ENCODE results near the gene CYBA.

Gene CYBA

GRCh38 chr16:88642881-88643643 is 7.8 kb downstream of the CYBA start:
- no peak for DNase-seq

GRCh38 chr16:88640498-88641247 is 10.2 kb downstream of the CYBA start:
- no peak for DNase-seq

DNA sequence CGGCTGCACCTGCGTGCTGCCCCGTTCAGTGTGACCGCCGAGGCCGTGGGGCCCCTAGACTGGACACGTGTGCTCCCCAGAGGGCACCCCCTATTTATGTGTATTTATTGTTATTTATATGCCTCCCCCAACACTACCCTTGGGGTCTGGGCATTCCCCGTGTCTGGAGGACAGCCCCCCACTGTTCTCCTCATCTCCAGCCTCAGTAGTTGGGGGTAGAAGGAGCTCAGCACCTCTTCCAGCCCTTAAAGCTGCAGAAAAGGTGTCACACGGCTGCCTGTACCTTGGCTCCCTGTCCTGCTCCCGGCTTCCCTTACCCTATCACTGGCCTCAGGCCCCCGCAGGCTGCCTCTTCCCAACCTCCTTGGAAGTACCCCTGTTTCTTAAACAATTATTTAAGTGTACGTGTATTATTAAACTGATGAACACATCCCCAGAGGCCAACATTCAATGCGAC is 10.8 kb downstream of the CYBA start:
- no peak for DNase-seq

DNA sequence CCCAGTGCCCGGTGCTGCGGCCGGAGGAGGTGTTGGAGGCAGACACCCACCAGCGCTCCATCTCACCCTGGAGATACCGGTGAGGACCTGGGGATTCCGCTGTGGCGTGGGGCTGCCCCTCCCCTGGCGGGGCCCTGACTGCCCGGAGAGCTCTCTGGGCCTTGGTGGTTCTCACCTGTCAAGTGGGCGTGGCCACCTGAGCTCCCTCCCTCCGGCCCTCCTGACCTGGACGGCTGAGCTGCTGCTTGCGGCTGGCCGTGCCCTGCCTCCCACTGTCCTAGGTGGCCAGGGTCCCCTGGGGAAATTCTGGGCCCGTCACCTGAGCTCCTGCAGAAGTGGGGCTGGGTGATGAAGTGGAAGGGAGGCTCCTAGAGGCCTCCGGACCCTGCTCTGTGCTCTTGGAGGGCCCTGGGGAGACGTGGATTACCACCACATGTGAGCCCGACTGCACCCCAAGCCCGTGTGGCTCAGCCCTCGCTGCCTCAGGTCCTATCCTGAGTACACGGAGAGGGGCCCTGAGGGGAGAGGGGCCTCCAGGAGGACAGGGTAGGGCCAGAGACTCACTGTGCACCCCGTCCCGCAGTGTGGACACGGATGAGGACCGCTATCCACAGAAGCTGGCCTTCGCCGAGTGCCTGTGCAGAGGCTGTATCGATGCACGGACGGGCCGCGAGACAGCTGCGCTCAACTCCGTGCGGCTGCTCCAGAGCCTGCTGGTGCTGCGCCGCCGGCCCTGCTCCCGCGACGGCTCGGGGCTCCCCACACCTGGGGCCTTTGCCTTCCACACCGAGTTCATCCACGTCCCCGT is 11.4 kb downstream of the CYBA start:
- no peak for DNase-seq

DNA sequence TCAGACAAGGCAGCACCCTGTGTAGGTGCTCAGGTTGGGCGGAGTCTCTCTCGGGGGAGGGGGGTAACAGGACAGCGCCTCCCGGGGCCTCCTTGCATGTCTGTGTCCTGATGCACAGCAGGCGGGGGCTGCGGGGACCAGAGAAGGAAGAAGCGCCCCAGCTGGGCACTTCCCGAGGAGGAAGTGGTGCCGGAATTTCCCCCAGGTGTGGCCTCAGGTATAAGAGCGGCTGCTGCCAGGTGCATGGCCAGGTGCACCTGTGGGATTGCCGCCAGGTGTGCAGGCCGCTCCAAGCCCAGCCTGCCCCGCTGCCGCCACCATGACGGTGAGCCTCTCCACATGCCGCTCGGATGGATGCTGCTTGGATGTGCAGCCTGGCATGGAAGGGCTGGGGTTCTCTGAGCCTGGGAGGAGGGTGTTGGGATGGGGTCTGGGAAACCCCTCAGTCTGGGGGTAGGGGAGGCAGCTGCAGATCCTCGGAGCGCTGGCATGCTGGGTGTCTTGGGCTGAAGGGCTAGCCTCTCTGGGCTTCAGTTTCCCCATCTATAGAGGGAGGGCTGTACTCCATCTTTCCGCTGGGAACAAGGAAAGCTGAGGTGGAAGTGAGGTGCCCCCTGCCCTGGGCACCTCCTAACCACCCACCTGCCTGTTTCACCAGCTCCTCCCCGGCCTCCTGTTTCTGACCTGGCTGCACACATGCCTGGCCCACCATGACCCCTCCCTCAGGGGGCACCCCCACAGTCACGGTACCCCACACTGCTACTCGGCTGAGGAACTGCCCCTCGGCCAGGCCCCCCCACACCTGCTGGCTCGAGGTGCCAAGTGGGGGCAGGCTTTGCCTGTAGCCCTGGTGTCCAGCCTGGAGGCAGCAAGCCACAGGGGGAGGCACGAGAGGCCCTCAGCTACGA is 12.3 kb downstream of the CYBA start, which contains the start of gene IL17C:
IL17C (plus strand) TSS at position 250 of the 908 bp plus-strand sequence; CDS start at position 320, 70 bp downstream.
- no peak for DNase-seq

GRCh38 chr16:88636488-88637265 is 14.2 kb downstream of the CYBA start:
- no peak for DNase-seq

GRCh38 chr16:88635671-88636319 is 15.1 kb downstream of the CYBA start:
- no peak for DNase-seq

GRCh38 chr16:88634994-88635670 is 15.7 kb downstream of the CYBA start:
- no peak for DNase-seq

- no peak for DNase-seq
Measured at GRCh38 chr16:88634141-88634993, 16.5 kb downstream of the CYBA start.

DNA sequence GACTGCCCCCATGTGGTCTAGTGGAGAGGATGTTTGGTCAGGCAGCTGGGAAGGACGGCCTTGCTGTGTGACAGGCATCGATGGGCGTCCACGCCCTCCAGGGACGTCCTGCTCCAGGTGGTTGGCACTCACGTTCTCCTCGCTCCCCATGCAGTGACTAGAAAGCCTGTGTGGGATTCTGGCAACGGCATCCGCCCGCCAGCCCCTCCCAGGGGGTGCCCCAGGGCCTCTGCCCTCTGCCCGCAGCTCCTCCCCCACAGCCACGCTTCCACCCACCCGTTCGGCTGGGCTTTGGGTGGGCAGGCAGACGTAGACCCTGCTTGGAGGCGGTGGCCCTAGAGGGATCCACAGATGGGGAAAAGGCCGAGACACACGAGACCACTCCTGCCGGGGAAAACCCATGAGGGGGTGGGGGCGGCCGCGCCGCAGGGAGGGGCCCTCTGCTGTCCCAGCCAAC is 17.1 kb downstream of the CYBA start:
- no peak for DNase-seq

GRCh38 chr16:88632587-88632930 is 18.3 kb downstream of the CYBA start:
- DNase-seq = no peak

DNA sequence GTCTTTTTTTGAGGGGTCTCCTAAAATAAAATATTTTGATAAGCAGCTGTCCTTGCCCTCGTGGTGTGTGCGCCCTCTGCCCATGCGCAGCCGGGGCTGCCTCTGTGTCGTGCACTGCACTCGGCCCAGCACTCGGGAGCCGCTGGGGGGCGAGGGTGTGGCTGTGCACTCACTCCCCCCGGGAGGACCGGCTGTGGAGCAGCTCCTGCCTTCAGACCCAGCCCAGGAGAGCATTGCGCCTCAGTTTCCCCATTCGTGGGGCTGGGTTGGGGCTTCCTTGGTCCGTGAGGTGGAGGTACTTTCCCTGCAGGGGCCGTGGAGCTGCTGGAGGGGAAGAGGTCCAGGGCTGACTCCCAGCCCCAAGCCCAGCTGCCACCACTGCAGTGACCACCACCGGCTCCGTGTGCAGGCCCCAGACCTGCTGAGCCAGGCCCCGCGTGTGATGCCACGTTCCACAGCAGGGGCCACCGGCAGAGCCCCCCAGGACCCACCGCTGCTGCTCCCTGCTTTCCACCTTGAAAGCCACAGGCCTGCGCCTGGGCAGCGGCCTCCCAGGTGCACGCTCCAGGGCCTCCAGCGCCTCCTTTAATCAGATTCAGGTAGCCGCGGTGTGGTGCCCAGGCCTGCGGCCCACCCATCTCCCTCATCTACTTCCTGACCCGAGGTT is 18.8 kb downstream of the CYBA start:
- no peak for DNase-seq

- DNase-seq = no peak
Measured at GRCh38 chr16:88631384-88631783, 19.5 kb downstream of the CYBA start.

DNA sequence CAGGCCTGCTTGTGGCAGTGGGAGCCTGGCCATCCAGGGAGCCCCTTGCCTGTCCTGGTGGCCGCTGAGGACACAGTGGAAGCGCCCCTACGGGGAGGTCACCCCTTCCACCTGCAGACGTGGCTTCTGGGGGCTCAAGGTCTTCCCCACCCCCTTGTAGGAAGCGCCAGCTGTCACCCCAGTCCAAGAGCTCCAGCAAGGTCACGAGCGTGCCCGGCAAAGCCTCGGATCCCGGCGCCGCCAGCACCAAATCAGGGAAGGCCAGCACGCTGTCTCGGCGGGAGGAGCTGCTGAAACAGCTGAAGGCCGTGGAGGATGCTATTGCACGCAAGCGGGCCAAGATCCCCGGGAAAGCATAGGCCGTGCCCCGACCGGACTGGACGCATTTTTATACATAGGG is 19.9 kb downstream of the CYBA start:
- no peak for DNase-seq

DNA sequence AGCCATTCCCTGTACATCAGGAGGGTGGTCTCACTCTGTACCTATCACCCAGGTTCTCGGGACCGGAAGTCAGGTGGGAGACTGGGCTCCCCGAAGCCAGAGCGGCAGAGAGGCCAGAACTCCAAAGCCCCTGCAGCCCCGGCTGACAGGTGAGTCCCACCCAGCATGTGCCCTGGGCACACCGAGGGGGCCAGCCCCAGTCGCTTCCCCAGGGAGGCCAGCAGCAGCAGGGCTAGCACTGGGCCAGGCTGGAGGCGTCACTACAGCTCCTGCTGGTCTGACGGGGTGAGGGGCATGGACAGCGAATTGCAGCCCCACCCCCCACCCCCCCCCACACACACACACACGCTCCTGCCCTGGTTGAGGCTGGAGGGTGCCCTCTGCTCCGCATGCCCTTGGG is 20.4 kb downstream of the CYBA start:
- DNase-seq = no peak

GRCh38 chr16:88629835-88630234 is 21.0 kb downstream of the CYBA start:
- no peak for DNase-seq

DNA sequence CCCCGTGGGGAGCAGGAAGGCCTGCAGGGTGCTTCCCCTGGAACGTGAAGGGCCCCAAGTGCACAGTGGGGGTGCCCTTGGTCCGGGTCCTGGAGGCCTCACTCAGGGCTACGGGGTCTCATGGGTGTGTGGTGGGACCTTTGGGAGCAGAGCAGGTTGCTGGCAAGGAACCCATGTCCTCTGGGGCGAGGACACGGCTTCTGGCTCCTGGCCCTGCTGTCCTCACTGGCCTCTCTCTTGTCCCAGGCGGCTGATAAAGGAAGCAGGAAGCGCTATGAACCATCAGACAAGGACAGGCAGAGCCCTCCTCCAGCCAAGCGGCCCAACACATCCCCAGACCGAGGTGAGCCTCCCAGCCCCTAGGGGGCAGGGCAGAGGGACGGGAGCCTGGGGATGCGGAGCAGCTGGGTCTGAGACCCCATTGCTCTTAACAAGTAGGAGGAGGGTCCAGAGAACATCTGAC is 22.3 kb downstream of the CYBA start:
- no peak for DNase-seq
